ENCODE data around the gene BMP7.
"Not testable (repeated sequence)": the region's sequence is repeated elsewhere in the genome, so short reads cannot be mapped to it uniquely, and the experiment has no call there.

BMP7 gene

DNA sequence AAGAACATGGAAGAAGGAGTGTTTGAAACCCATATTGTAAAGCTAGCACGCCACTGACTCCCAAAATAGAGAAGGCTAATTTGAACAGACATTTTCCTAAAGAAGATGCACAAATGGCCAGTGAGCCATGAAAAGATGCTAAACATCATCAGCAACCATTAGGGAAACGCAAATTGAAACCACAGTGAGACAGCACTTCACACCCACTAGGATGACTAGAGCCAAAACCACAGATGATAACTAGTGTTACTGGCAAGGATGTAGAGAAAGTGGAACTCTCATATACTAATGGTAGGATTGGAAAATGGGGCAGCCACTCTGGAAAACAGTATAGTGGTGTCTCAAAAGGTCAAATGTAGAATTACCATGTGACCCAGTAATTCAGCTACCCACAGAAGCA, 58.2 kb downstream of the BMP7 start:
- DNase-seq, result no peak

DNA sequence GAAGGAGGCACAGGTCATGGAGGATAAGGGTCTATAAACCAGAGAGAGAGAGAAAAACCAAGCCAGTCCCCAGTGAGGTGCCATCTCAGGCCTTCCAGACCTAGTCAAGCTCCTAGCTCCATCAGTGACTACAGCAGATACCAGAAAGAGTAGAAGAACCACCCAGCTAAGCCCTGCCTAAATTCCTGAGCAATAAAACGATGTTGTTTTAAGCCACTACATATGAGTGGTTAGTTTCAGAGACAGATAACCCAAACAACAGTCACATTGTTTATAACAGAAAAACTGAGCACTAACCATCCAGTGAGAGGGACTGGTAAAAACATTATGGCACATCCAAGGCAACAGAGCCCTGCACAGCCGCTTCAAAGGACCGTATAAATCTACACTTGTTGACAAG, 59.2 kb downstream of the BMP7 start:
- DNase-seq, result no peak

DNA sequence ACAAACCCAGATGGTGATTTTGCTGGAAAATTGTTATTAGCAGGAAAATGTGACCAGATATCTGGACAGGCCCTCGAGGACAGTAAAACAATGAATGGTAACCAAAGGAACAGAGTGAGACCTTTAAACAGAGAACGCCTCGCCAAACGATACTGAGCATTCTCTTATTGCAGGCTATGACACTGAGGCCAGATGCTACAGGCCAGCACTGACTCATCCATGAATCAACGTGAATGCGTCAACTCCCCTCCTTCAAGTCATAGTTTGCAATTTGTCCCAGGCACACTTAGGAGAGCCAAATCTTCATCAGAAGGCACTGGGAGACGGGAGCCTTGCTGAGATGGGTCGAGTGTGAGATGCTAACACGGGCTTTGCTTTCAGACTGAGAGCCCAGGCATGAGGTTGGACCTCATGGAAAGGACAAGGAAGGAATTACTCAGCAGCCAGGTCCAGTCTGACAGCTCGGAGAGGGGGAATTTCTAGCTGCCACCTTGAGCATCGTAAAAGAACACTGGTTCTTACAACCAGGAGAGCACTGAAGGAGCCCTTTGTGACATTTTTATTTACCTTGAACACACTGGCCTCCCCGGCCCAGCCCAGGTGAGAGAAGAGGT, 60.7 kb downstream of the BMP7 start:
- DNase-seq, result no peak

DNA sequence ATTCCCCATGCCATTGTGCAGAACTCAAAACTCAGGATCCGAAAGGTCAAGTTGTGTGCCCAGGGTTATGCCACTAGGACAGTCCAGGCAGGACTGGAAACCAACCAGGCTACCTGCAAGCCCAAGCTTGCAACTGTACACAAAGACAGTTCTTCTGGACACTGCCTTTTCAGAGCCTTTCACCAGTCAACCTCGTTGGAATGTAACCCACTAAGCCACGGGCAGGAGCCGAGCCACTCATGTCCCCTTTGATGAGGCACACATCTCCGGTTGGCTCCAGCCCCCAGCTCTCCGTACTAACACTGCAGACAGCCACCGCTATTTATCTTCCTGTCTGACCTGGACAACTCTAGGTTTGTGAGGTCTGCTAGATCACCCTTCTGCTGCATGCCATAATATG, 62.5 kb downstream of the BMP7 start:
- DNase-seq, result no peak

DNA sequence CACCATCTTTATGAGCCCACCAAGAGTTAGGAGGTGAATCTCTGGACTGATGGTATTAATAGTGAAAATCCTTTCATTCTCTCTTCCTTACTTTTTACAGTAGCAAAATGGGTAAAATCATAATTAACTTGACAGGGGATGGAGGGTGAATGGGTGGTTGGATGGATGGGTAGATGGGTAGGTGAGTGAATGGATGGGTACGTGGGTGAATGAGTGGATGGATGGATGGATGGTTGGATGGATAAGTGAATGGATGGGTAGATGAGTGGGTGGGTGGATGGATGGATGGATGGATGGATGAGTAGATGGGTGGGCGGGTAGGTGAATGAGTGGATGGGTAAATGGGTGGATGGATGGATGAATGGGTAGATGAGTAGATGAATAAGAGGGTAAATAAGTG, 63.2 kb downstream of the BMP7 start:
- DNase-seq, result no peak

DNA sequence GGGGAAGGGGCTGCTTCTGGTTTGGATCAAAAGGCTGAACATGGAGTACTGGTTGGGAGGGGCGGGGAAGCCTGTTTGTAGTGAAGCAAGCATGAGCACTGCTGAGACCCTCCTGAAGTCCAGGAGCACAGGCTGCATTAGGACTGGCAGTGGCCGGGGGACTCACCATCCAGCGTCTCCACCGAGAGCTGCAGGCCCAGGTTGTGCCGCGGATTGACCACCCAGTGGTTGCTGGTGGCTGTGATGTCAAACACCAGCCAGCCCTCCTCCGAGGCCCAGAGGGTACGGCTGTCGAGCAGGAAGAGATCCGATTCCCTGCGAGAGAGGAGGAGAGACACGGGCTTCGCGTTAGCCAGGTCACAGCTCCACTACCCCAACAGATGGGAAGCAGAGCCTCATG, 64.1 kb downstream of the BMP7 start:
- DNase-seq, result no peak

DNA sequence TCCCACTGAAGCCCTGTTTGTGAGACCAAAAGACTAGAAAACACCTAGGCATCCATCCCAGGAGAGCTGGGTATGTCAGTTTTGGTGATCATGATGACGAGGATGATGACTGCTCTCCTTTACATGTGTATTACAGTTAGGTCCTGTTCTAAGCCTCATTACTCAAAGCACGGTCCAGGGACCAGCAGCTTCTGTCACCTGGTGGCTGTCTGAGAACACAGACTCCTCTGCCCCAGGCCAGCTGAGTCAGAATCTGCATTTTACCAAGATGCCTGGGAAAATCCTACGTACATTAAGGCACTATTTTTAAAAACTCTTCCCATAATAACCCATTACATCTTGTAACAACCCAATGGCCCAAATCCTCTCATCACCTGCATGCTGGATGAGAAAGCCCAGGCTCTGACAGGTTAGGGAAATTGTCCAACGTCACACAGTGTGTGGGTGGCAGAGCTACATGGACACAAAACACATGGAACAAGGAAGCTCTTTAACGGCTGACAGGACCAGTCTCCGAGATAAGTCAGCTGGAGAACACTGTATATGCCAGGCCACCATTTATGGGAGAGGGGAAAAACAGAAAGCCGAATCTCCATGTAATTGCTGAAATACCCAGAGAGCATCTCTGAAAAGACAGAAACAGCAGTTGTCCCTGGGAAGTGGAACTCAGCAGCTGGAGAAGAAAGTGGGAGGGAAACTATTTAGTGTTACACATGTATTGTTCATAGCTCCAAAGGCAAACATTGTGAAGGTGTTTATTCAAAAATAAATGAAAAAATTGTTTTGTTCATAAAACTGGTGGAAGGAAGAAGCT, 65.4 kb downstream of the BMP7 start:
- DNase-seq, result no peak

DNA sequence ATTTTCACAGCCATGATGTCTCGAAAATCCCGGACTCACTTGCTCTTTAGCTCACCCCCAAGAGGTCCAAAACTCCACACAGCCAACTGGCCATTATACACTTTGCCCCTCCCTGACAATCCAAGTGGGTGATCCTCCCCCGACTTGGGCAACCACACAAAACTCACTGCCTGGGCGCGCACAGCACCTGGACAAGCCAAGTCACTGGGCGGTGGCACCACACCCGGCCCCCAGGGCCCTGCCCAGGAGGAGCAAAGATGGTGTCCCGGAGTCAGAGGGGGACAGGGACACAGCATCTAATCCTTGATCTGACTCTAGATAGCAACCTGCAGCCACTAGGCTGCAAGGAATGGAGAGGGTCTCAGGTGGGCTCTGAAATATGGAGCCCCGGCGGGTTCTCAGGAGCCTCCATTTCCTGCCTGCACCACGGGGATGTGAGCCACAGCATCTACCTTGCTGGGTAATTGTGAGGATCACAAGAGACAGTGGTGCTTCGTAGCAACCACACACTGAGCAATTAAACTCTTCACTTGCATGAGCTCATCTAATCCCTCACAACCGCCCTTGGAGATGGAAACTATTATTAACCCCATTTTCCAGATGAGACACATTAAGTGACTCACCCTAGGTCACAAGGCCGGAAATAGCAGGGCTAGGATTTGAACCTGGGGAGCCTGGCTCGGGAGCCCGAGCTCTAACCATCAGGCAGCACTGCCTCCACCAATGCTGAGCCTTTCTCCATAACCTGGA, 66.6 kb downstream of the BMP7 start:
- DNase-seq, result no peak

DNA sequence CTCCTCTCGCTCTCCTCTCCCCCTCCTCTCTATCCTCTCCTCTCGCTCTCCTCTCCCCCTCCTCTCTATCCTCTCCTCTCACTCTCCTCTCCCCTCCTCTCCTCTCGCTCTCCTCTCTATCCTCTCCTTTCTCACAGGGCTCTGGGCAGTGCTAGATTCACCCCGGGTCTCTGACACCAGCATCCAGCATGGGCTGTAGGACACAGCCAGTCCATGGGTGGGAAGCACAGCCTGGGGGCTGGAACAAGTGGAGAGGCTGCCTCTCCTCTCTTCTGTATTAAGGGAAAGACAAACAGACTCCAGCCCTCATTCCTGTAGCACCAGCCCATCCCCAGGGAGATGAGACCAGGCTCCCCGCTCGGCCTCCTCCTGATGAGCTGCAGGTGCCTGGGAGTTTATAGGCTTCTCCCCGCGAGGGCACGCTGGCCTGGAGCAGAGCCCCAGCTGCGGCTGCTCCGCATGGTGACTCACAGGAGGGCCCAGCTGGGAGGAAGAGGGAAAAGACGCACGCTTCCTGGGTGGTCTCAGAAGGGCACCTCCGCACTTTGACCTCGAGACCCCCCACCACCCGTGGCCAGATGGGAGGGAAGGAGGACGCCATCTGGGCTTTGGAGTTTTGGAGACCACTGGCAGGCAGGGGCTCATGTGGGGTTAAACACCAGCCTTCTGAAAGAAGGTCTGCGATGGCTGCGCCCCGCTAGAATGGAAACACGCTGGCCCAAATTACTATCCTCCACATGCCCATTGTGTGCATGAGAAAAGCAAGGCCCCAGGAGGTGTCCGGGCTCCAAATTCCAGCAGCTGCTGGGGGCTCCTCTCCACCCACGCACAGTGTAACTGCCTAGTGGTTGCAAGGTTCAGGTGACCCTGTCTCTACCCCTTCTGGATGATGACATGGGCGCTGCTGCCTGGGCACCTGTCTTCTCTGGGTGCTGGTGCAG, 68.0 kb downstream of the BMP7 start:
- DNase-seq, result no peak

DNA sequence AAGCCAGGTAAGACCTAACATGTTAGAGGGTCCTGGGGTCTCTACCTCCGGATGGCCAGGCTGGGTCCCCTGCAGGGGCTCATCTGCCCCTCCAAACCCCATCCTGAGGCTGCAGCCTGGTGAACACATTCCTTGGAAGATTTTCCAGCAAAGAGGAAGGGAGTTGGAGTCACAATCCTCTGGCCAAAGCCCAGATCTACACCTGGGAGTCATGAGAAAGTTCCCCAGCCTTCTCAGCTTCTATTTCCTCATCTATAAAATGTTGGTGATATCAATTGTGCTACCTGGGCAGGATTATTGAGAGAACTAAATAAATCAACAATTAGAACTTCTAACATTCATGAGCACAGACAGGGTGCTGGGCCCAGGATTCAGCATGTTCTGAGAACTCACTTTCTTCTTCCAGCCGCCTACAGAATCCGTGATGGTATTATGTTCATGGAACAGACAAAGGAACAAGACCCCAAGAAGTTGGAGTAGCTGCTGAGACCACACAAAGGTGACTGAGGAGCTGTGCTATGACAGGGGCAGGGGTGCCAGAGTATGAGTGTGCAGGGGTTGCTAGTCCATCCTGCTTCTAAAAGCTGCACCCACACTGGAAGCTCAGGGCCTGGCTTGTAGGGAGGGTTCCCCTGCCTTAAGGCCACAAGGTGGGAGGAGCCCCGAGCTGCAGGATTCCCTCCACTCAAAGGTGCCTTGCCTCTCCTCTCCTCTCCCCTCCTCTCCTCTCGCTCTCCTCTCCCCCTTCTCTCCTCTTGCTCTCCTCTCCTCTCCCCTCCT, 68.9 kb downstream of the BMP7 start:
- DNase-seq, result no peak

DNA sequence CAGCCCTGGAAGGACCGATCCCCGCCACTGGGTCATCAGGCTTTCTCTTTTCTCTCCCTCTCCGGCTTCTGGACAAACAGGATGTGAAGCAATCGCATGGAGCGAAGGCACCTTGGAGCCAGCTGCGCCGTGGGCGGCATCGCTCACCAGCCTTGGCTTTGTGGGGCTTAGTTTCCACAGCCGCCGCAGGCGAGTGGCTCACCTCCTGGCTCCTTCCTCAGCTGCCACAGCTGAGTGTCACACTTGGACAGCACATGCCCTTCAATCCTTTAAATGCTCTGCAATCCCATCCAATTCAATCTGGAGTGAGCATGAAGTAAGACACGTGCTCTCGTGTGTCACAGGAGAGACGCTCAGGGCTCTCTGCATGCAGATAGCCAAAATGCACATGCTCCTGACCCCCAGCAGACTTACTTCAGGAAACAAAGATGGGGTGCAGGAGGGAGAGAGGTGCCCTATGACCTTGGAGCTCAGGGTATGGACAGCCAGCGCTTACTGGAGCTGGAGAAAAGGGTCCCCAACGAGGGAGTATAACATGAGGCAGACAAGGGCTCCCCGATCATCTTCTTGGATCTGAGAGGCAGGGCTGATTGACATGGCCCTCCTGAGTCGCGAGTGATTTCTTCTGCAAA, 70.9 kb downstream of the BMP7 start:
- DNase-seq, result no peak

DNA sequence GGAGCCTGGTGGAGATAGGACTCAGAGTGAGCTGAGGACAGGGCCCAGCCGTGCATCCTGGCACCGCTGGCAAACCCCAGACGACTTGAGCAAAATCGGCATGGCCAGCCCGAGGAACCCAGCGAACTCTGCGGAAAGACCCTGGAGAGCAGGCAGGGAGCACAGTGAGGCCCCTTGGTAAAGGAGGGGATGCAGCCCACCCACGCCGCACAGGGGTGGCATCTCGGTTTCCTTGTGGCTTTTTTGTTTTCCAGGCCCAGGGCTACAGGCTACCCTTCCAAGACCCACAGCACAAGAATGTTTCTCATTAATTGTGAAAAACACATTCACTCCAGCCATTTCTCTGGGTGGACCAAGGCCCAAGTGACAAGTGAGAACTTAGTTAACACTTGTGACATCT, 71.4 kb downstream of the BMP7 start:
- DNase-seq, result no peak

DNA sequence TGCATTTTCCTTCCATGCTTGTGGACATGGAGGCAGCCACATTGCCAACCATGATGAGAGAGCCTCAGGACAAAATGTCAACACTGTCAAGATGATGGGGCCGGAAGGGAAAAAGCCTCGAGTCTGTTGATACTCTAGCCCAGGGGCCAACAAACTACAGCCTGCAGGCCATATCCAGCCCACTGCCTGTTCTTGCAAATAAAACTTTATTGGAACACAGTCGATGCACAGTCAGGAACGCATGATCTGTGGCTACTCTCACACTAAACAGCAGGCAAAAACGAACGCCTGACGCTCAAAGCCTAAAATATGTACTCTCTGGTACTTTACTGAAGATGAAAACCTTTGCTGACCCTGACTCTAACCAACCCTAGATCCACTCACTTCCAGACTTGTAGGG, 72.3 kb downstream of the BMP7 start:
- no peak for DNase-seq

DNA sequence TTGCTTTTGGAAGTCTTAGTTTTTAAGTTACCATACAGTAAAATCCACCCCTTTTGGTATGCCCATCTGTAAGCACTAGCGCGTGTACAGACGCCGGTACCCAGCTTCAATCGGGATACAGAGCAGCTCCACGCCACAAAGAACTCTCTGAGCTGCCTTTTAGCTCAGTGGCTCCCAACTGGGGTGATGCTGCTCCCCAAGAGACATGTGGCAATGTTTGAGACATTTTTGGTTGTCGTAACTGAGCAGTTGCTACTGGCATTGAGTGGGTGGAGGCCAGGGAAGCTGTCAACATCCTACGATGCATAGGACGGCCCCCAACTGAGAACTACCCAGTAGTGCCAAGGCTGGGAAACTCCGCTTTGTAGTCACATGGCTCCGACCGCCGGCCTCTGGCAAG, 73.3 kb downstream of the BMP7 start:
- DNase-seq, result no peak

DNA sequence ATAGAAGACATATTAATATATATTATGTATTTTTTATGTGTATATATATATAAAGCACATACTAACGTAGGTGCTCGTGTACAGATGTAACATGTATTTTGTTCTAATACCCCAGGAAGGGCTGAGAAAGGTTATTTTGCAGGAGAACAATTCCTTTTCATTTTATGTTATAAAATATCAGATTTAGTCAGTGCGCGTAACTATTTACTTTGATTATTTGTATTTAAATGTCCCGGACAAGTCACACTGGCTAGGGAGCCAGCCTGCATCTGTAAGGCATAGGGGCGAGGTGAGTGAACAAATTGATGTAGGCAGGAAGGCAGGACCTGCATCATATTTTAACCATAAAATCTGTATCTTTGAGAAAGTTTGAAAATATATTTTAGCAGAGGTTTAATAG, 74.1 kb downstream of the BMP7 start:
- DNase-seq, result no peak

DNA sequence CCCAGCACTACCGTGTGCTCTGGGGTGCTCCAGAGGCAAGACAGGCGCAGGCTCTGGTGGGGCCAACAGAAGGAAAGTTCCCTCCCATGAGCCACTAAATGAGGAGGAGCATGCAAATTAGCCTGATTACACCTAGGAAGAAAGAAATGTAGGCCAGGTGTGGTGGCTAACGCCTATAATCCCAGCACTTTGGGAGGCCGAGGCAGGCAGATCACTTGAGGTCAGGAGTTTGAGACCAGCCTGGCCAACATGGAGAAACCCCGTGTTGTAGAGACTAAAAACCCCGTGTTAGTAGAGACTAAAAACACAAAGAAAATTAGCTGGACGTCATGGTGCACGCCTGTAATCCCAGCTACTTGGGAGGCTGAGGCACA, 75.2 kb downstream of the BMP7 start:
- DNase-seq, result not testable (repeated sequence)

DNA sequence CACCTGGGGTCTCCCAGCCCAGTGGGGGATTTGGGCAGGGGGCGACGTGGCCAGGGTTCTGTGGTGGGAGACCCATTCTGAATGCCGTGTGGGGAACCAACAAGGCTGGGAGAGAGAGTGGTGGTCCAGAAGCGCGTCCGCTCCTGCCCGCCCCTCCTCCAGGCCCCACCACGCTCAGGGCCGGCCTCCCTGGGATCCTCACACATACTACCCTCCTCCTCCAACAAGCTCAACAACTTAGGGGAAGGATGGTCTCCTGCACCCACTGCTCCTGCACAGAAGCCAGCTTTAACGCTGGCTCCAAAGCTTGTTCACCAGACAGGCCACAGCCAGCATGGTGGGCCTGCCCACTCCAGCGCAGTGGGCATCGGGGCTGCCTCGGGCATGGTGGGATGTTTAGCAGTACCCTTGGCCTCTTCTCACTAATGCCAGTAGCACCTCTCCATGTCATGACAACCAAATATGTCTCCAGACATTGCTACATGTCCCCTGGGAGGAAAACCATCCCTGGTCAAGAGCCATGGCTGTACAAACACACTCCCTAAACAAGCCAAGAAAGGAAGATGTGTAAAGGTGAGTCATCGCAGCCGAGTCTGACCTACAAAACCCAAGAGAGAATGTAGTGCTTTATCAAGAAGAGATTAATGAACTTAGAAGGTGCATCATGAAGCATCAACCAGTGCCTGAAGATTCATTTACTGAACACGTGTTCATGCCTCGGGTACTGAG, 75.7 kb downstream of the BMP7 start:
- no peak for DNase-seq

DNA sequence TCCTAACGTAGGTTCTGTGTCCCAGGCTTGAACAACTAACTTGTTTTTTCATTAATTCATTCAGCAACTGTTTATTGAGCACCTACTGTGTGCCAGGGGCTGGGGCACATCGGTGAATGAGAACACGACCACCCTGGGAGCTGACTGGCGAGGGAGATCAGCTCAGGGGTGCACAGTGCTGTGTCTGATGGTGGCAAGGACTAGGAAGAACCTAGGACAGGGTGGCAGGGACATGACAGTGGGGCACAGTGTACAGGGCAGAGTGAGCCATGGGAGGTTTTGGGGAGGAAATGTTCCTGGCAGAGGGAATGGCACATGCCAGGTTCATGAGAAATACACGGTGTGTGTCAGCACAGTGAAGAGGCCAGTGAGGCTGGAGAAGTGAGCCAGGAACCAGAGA, 76.7 kb downstream of the BMP7 start:
- DNase-seq, result no peak

DNA sequence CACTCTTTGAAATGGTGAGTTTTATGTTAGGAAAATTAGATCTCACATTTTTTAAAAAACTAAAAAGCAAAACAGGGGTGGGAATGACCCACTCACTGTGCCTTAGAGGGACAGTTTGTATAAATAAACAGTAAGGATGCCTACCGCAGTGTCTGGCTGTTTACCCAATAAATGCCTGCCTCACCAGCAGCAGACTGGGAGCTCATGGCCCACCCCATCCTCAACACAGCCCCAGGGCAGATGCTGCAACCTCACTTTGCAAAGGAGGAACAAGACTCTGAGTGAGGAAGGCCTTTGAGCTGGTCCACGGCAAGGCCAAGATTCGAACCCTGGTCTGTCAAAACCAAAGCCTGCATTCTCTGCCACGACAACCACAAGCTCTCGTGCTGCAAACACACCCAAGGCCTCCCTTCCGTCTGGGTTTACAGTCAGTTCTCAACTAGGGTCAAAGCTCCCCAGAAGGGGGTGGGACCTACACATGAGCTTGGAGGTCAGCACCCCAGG, 77.8 kb downstream of the BMP7 start:
- no peak for DNase-seq

DNA sequence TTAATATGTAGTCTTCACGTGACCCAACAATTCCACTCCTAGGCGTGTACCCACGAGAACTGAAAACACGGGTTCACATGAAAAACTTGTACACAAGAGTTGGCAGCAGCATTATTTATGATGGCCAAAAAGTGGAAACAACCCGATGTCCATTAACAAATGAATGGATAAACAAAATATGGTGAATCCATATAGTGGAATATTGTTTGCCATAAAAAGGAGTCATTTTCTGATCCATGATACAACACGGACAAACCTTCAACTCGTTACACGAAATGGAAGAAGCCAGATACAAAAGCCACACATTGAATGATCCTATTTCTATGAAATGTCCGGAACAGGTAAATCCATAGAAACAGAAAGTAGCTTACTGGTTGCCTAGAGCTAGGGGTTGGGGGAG, 78.4 kb downstream of the BMP7 start:
- no peak for DNase-seq

All from GDM1 (cell line).